Nephron progenitor cell (in vitro differentiated cells): Measurements from ENCODE around the gene CDC73.
"Not testable (repeated sequence)": the region's sequence is repeated elsewhere in the genome, so short reads cannot be mapped to it uniquely, and the experiment has no call there.

Source experiments
- DNase-seq: peaks from one replicate; pipeline ENCODE4 v3.0.0; 2021
- H3K27ac Mint-ChIP-seq: 2 replicates; pipeline ENCODE4 v1.8.0; 2021; ENCODE audit warnings: mild to moderate bottlenecking, moderate library complexity, mixed read lengths
- H3K27me3 Mint-ChIP-seq: 2 replicates; pipeline ENCODE4 v1.8.0; 2021; ENCODE audit warnings: mild to moderate bottlenecking, low read depth, mixed read lengths; ENCODE audit not compliant: poor library complexity
- H3K36me3 Mint-ChIP-seq: 2 replicates; pipeline ENCODE4 v1.8.0; 2021; ENCODE audit warnings: low read depth, mixed read lengths
- H3K4me1 Mint-ChIP-seq: 2 replicates; pipeline ENCODE4 v1.8.0; 2021; ENCODE audit warnings: mixed read lengths
- H3K4me3 Mint-ChIP-seq: 2 replicates; pipeline ENCODE4 v1.8.0; 2021; ENCODE audit warnings: mild to moderate bottlenecking, moderate library complexity, mixed read lengths
- H3K9me3 Mint-ChIP-seq: 2 replicates; pipeline ENCODE4 v1.8.0; 2021; ENCODE audit warnings: mild to moderate bottlenecking, moderate library complexity, mixed read lengths
- TF ChIP-seq, protein P1 (sequence below): fragments of 200-600 bp; sonication (generic); IDR thresholded peaks from 2 replicates; pipeline ENCODE4 v1.5.0; 2021; ENCODE audit warnings: antibody characterized with exemption

Gene CDC73

DNA sequence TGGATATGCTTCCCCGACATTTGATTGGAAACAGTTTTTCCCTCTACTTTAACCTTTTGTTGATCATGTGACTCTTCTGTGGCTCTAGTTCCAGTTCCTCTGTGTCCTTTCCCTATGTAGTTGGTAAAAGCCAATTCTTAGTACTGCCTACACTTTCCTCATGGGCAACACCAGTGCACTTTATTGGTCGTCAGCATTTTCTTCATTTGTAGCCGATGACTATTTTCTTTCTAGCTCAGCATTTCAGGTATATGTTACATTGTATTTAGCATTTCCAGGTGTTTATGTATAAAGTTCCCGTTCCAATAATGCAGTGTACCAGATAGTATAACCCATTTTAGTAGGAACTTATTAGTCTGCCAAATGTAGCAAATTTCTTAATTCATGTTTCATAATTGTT, 92.2 kb downstream of the CDC73 start:
- no peak overlapping the region for H3K27ac Mint-ChIP-seq
- H3K4me3 Mint-ChIP-seq = no peak overlapping the region
- TF ChIP-seq, protein P1, sequence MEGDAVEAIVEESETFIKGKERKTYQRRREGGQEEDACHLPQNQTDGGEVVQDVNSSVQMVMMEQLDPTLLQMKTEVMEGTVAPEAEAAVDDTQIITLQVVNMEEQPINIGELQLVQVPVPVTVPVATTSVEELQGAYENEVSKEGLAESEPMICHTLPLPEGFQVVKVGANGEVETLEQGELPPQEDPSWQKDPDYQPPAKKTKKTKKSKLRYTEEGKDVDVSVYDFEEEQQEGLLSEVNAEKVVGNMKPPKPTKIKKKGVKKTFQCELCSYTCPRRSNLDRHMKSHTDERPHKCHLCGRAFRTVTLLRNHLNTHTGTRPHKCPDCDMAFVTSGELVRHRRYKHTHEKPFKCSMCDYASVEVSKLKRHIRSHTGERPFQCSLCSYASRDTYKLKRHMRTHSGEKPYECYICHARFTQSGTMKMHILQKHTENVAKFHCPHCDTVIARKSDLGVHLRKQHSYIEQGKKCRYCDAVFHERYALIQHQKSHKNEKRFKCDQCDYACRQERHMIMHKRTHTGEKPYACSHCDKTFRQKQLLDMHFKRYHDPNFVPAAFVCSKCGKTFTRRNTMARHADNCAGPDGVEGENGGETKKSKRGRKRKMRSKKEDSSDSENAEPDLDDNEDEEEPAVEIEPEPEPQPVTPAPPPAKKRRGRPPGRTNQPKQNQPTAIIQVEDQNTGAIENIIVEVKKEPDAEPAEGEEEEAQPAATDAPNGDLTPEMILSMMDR = no peak
- DNase-seq = no peak
- H3K36me3 Mint-ChIP-seq = peaks cover 94% of the 10 kb centered on the region
- H3K27me3 Mint-ChIP-seq = no peaks in the 10 kb centered on the region
- peaks cover 7% of the 10 kb centered on the region for H3K4me1 Mint-ChIP-seq
- peaks cover 32% of the 10 kb centered on the region for H3K9me3 Mint-ChIP-seq

GRCh38 chr1:193216920-193217319, 95.1 kb downstream of the CDC73 start:
- Mint-ChIP-seq H3K27ac (peak overlapping the region; percentile 68), H3K4me3 (no peak overlapping the region), H3K36me3 (peaks cover 84% of the 10 kb centered on the region), H3K27me3 (no peaks in the 10 kb centered on the region), H3K4me1 (no peaks in the 10 kb centered on the region), H3K9me3 (peaks cover 19% of the 10 kb centered on the region)
- TF ChIP-seq, protein P1 = no peak
- DNase-seq = no peak

DNA sequence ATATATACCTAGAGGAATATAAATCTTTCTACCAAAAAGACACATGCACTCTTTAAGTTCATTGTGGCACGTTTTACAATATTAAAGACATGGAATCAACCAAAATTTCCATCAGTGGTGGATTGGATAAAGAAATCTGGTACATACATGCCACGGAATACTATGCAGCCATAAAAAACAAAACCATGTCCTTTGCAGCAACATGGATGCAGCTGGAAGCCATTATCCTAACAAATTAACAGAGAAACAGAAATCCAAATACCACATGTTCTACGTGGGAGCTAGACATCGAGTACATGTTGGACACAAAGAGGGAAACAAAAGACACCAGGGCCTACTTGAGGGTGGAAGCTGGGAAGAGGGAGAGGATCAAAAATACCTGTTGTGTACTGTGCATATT, 97.6 kb downstream of the CDC73 start:
- H3K27ac Mint-ChIP-seq = no peak overlapping the region
- no peak overlapping the region for H3K4me3 Mint-ChIP-seq
- H3K9me3 Mint-ChIP-seq = peaks cover 12% of the 10 kb centered on the region
- H3K27me3 Mint-ChIP-seq = no peaks in the 10 kb centered on the region
- peaks cover 78% of the 10 kb centered on the region for H3K36me3 Mint-ChIP-seq
- no peak for DNase-seq
- no peaks in the 10 kb centered on the region for H3K4me1 Mint-ChIP-seq
- TF ChIP-seq, protein P1 = no peak

DNA sequence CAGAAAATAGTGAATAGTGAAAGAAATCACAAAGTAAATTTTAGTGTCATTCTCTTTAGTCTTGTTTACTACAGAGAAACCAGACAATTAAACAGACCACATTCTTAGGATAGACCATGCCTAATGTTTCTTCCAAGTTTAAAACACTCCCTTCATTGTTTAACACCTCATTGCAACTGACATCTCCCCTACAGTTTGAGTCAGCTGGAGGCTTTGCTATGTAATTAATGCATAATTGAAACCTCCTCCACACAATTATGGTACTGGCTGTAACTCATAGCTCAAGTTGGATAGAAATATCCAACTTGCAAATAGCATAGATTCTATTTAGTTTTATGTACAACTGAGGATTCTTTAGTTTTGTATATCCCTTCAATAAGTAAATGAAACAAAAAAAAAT, 99.8 kb downstream of the CDC73 start:
- H3K9me3 Mint-ChIP-seq = peaks cover 10% of the 10 kb centered on the region
- H3K36me3 Mint-ChIP-seq = peaks cover 75% of the 10 kb centered on the region
- DNase-seq = no peak
- TF ChIP-seq, protein P1 = no peak
- no peaks in the 10 kb centered on the region for H3K27me3 Mint-ChIP-seq
- no peak overlapping the region for H3K4me3 Mint-ChIP-seq
- H3K4me1 Mint-ChIP-seq = no peaks in the 10 kb centered on the region
- H3K27ac Mint-ChIP-seq = no peak overlapping the region

DNA sequence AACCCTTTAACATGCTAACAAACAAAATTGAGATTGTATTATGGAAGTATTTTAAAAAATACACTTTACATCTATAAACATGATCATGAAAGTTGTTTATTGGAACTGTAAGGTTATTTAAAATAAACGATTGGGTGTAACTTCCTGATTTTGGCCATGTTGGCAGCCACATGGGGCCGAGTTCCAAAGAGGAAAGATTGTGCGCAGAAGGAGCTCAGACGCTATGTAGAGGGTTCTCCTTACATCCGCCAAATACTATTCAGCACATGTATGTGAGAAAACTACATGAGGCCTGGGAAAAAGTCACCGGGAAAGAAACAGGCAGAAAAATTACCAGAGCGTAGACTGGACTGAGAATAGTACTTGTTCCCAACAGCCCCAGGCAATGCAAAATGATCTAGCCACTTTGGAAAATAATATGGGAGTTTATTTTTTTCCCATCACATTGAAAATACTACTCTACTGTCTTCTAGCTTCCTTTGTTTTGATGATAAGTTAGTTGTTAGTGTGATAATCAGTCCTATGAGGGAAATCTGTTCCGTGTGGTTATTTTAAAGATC, 100.3 kb downstream of the CDC73 start:
- Mint-ChIP-seq H3K4me3 (no peak overlapping the region), H3K9me3 (peaks cover 10% of the 10 kb centered on the region), H3K36me3 (peaks cover 75% of the 10 kb centered on the region), H3K27me3 (no peaks in the 10 kb centered on the region), H3K4me1 (no peaks in the 10 kb centered on the region), H3K27ac (peak overlapping the region; percentile 85)
- TF ChIP-seq, protein P1 = no peak
- no peak for DNase-seq

- no peak for DNase-seq
- H3K27me3 Mint-ChIP-seq = no peaks in the 10 kb centered on the region
- no peak overlapping the region for H3K4me3 Mint-ChIP-seq
- no peak overlapping the region for H3K27ac Mint-ChIP-seq
- peaks cover 10% of the 10 kb centered on the region for H3K9me3 Mint-ChIP-seq
- H3K4me1 Mint-ChIP-seq = no peaks in the 10 kb centered on the region
- H3K36me3 Mint-ChIP-seq = peaks cover 56% of the 10 kb centered on the region
- TF ChIP-seq, protein P1 = no peak
Measured at GRCh38 chr1:193229136-193229535, 107.3 kb downstream of the CDC73 start.

- H3K27me3 Mint-ChIP-seq, H3K4me3 Mint-ChIP-seq: not testable (repeated sequence)
Measured at GRCh38 chr1:193231146-193231545, 109.3 kb downstream of the CDC73 start.

More at GRCh38 chr1:193231146-193231545, 109.3 kb downstream of the CDC73 start:
- not testable (repeated sequence) for DNase-seq, H3K27ac Mint-ChIP-seq, H3K4me1 Mint-ChIP-seq, H3K9me3 Mint-ChIP-seq
- peaks cover 54% of the 10 kb centered on the region for H3K36me3 Mint-ChIP-seq
